Measurements from ENCODE around the gene GPR153. TPM values are rescaled to one million over a fixed set of nuclear protein-coding genes. Genes with fewer than 3 reads are reported as not detected.
"Not testable (repeated sequence)": the region's sequence is repeated elsewhere in the genome, so short reads cannot be mapped to it uniquely, and the experiment has no call there.

GPR153 gene
- polyA plus RNA-seq, 3 donors, result 5.8 to 6.8 (median 6.5) TPM

DNA sequence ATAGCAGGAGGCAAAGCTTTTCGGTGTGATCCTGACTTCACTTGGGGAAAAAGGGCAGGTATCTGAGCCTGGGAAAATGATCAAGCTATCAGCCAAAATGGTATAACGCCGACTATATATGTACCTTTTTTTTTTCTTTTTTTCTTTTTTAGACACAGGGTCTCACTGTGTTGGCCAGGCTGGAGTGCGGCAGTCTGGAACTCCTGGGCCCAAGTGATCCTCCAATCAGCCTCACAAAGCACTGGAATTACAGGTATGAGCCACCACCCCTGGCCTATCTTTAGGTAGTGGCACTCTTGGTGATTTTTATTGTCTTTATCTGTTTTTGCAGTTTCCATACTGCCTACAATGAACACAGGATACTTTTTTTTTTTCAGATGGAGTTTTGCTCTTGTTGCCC is 23.8 kb downstream of the GPR153 start:
- DNase-seq (ENCODE audit: low read depth in 3 of 3, low spot score in 2 of 3), result no peak

GRCh38 chr1:6235296-6235677 is 25.6 kb downstream of the GPR153 start:
- no peak for DNase-seq (ENCODE audit: low read depth in 3 of 3, low spot score in 2 of 3)

DNA sequence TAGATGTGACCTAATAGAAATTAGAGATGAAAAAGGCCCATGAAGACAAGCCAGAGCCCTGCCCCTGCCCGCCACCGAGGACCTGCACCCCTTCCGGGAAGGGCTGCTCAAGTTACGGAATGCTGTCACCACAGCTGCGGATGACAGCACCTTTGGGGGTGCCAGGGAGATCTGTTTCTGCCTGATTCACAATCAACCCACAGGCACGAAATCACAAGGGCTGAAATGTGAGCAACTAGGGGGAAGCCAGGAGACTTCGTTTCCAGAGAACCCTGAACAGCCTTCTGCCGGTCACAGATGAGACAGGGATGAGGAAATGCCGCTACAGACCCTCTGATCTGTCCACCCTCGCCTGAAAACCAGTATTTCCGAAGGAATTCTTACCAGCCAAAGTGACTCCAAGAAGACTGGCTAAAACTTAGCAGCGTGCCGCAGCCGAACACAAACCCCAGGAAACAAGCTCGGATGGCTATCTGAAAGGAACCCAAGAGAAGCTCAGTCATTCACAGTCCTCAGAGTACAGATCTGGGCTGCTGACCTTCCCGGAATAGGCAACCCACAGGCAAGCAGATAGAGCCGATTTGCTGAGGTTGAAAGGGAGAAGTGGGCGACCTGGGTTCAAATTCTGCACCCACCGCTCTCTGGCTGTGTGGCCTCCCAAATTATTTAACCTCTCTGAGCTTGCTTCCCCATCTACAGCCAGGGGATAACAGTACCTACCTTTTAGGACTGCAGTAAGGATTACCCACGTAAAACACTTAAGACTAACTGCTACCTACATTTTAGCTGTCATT is 26.2 kb downstream of the GPR153 start:
- no peak for DNase-seq (ENCODE audit: low read depth in 3 of 3, low spot score in 2 of 3)

DNA sequence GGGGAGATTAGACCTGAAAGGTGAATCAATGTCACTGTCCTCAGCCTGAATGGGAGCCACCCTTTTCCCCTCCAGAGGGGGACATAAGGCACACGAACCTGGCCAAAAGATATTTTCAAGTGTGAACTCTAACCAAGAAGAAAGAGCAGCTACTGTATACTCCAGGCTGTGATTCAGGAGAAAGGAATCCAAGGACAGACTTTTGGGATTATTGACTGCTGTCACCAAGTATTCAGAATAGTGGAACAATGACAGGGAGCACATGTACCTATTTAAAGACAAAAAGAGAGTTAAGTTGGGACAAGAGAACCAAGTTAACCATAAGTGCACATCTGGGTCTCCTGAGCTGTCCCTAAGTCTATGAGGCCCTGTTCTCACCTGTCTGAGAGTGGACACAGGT is 27.5 kb downstream of the GPR153 start:
- no peak for DNase-seq (ENCODE audit: low read depth in 3 of 3, low spot score in 2 of 3)

DNA sequence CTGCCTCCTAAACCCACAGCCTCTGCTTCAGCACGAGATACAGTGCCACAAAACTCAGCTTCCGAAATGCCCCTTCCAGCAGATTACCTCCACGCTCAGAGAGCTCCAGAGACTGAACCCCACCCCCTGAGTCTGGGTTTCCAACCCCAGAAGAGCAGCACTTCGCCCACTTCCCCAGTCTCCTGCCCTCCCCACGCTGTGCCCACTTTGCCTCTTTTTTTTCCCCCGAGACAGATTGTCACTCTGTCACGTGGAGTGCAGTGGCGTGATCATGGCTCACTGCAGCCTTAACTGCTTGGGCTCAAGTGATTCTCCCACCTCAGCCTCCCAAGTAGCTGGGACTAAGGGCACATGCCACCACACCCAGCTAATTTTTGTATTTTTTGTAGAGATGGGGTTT is 35.2 kb downstream of the GPR153 start:
- DNase-seq (ENCODE audit: low read depth in 3 of 3, low spot score in 2 of 3), result no peak

GRCh38 chr1:6224718-6225117 is 36.2 kb downstream of the GPR153 start:
- no peak for DNase-seq (ENCODE audit: low read depth in 3 of 3, low spot score in 2 of 3)

DNA sequence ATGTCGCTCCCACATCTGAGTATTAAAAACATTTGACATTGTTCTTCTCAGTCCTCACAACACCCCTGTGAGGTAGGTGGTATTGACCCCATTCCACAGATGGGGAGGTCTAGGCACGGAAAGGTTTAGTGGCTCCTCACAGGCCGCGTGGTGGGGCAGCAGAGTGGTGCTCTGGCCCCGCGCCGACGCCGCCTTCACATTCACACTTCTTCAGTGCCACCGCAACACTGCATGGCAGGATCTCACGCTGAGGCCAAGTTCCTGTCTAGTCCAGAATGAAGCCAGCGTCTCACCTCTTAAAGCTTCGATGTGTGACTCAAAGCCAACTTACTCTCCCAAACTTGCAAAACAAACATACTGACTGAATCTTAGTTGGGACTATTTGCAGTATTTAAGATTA is 37.3 kb downstream of the GPR153 start:
- DNase-seq (ENCODE audit: low read depth in 3 of 3, low spot score in 2 of 3), result no peak

DNA sequence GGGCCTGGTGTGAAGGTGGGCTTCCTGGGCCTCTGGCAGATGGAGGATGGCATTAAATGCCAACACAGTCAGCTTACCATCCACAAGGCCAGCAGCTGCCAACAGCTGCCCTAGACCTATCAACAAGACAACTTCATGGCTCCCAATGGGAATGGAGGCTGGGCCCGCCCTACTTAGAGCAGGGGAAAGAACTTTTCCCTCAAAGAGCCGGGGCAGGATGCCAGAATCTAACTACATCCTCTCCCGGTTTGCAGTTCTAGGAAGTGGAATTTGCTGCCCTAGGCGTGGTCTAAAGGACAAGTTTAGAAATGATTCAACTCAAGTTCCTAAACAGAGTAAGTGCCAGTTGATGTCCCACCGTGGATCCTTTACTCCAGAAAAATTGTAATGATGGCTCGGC is 38.3 kb downstream of the GPR153 start:
- no peak for DNase-seq (ENCODE audit: low read depth in 3 of 3, low spot score in 2 of 3)

- DNase-seq (ENCODE audit: low read depth in 3 of 3, low spot score in 2 of 3), result no peak
Measured at GRCh38 chr1:6221210-6221784, 39.6 kb downstream of the GPR153 start.

DNA sequence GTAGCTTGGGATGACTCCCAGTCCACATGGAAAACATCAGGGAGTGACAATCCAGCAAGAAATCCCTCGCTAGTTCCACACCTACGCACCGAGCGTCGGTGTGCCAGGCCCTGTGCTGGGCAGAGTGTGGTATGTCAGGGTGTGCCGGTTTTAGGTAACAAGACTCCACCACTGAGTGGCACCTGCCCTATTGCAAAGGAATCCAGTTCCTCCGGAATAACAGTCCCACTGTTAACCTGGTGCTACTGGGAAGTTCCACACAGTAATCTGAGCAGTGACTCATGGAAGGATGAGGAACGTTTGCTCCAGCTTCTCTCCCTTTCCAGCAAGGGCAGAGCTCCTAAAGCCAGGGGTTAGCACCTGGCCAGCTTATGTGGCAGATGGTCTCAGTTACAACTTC is 40.7 kb downstream of the GPR153 start:
- DNase-seq (ENCODE audit: low read depth in 3 of 3, low spot score in 2 of 3), result no peak

- not testable (repeated sequence) for DNase-seq (ENCODE audit: low read depth in 3 of 3, low spot score in 2 of 3)
Measured at GRCh38 chr1:6219641-6220040, 41.3 kb downstream of the GPR153 start.

DNA sequence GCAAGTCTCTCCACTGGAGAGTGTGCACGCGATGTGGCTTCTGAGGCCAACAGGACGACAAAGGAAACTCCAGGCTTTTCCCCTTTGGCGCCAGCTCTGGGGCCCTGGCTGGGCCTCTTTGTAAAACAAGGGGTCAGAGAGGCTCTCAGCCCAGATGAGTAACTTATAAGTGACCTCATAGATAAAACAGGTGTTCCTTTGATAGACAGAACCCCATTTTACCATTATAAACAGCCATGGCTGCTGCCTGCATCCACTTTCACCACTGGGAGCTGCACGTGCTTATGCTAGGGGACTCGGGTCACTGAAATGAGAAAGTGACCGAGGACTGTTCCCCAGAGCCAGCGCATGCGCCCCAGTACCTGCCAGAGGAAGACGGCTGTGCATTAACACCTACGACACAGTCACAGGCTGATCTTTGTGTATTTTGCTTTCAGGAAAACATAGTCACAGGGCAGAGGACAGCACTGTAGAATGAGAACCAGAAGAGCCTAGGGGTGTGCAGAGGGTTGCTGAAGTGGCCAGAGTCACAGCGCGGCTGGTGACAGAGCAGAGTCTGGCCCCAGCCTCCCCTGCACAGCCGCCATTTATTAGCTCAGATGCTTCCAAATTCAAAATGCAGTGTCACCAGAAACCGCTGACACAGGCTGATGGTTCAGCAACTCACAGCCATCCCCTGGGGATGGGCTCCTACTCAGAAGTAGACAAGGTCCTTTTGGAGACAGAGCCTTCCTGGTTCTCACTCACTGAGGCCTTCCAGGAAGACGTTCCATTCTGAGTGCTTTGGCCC is 42.3 kb downstream of the GPR153 start:
- no peak for DNase-seq (ENCODE audit: low read depth in 3 of 3, low spot score in 2 of 3)

- DNase-seq (ENCODE audit: low read depth in 3 of 3, low spot score in 2 of 3), result no peak
Measured at GRCh38 chr1:6212193-6212959, 48.5 kb downstream of the GPR153 start.

DNA sequence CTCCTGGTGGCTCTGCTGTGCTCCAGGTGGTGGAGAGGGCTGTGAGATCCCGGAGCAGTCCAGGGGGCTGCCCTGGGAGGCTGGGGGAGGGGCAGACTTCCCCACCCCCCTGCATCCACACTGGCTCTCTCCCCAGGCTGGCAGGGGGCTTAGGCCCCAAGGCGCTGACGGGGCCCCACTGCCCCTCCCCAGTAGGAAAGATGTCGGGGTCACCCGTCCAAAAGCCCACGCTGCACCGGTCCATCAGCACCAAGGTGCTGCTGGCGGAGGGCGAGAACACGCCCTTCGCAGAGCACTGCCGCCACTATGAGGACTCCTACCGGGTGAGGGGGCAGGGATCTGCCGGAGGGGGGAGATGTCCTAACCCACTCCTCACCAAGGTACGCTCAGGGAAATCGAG is 49.2 kb downstream of the GPR153 start:
- DNase-seq (ENCODE audit: low read depth in 3 of 3, low spot score in 2 of 3), result no peak

- no peak for DNase-seq (ENCODE audit: low read depth in 3 of 3, low spot score in 2 of 3)
Measured at GRCh38 chr1:6210591-6211355, 50.1 kb downstream of the GPR153 start.

- no peak for DNase-seq (ENCODE audit: low read depth in 3 of 3, low spot score in 2 of 3)
Measured at GRCh38 chr1:6209661-6210580, 51.0 kb downstream of the GPR153 start.

DNA sequence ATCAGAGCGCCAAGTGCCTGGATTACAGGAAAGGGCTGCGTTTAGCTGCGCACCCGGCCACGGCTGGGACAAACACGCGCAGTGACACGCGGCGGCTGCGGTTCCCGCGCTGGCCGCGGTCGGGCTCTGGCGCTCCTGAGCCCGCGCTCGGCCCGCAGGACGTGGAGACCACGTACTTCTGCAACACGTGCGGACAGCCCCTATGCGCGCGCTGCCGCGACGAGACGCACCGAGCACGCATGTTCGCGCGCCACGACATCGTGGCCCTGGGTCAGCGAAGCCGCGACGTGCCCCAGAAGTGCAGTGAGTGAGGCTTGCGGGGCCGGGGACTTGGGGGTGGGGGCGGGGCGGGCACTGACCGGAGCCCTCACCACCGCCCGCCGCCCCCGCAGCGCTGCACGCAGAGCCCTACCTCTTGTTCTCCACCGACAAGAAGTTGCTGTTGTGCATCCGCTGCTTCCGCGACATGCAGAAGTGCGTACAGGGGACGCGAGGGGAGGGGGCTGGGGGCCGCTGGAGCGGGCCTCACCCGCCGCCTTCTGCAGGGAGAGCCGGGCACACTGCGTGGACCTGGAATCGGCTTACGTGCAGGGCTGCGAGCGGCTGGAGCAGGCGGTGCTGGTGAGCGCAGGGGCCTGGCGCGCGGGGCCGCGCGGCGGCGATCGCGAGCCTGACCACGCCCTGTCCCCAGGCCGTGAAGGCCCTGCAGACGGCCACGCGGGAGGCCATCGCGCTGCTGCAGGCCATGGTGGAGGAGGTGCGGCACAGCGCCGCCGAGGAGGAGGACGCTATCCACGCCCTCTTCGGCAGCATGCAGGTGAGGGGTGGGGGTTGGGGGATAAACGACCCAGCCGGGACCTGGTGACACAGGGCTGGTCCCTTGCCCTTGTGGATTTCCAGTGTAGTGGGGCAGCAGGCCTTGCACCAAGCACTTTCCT is 51.9 kb downstream of the GPR153 start:
- no peak for DNase-seq (ENCODE audit: low read depth in 3 of 3, low spot score in 2 of 3)

- DNase-seq (ENCODE audit: low read depth in 3 of 3, low spot score in 2 of 3), result no peak
Measured at GRCh38 chr1:6207921-6208320, 53.0 kb downstream of the GPR153 start.
